HG02678 (cell line): ENCODE results near the gene TFCP2L1.

ENCODE experiments used
- ATAC-seq: cut with Tn5 transposase; IDR thresholded peaks from one replicate; pipeline ENCODE4 v1.9.1; 2021; ENCODE audit warnings: mild to moderate bottlenecking, moderate library complexity; ENCODE audit not compliant: unreplicated experiment

TFCP2L1 gene

GRCh38 chr2:121179467-121179866 is 105.5 kb downstream of the TFCP2L1 start:
- ATAC-seq: no peak

- ATAC-seq: no peak
Measured at GRCh38 chr2:121178730-121179129, 106.3 kb downstream of the TFCP2L1 start.

GRCh38 chr2:121177896-121178295 is 107.1 kb downstream of the TFCP2L1 start:
- no peak for ATAC-seq

GRCh38 chr2:121175326-121175725 is 109.7 kb downstream of the TFCP2L1 start:
- no peak for ATAC-seq

- no peak for ATAC-seq
Measured at GRCh38 chr2:121173806-121174205, 111.2 kb downstream of the TFCP2L1 start.

- no peak for ATAC-seq
Measured at GRCh38 chr2:121173112-121173511, 111.9 kb downstream of the TFCP2L1 start.

- ATAC-seq: no peak
Measured at GRCh38 chr2:121172456-121172855, 112.5 kb downstream of the TFCP2L1 start.

- no peak for ATAC-seq
Measured at GRCh38 chr2:121171625-121172119, 113.3 kb downstream of the TFCP2L1 start.

- no peak for ATAC-seq
Measured at GRCh38 chr2:121170577-121170976, 114.4 kb downstream of the TFCP2L1 start.

- no peak for ATAC-seq
Measured at GRCh38 chr2:121167411-121167810, 117.6 kb downstream of the TFCP2L1 start.
